ENCODE measurements around the gene WWOX. TPM values are rescaled to one million over a fixed set of nuclear protein-coding genes. Genes with fewer than 3 reads are reported as not detected.

The WWOX gene
- total and polyA plus RNA-seq, 4 experiments from 2014 or later = 10.4 to 23.1 (median 17.5) TPM

DNA sequence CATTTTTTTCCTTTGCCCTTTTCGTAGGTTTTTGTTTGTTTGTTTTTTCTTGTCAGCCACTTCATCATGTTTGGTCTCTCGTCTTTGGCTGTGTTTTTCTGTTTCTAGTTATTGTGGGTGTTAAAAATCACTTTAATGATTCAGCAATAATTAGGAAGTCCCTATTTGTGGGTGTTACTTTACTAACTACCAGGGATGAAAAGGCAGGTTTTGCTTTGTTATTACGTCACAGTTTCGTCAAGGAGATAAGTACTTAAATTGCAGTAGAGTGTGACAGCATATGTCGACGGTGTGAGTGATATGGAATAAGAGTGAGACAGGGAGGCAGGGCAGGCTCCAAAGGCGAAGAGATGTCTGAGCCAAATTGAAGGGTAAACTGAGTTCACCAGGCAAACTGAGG, 479.6 kb downstream of the WWOX start:
- no peak overlapping the region for H3K4me3 Mint-ChIP-seq
- H3K36me3 Mint-ChIP-seq = no peaks in the 10 kb centered on the region
- CTCF ChIA-PET (ENCODE audit: partially characterized antibody) = no interaction called here
- Histone ChIP-seq H3K4me1 (ENCODE audit: insufficient read depth, low read length) (no peaks in the 10 kb centered on the region), H3K27me3 (ENCODE audit: insufficient read depth, low read length) (no peaks in the 10 kb centered on the region), H3K36me3 (ENCODE audit: insufficient read depth, low read length) (no peaks in the 10 kb centered on the region), H3K9me3 (ENCODE audit: control insufficient read depth in 1 of 2, low read length in 2 of 2) (no peaks in the 10 kb centered on the region), H3K27ac (ENCODE audit: low read depth, low read length) (no peak overlapping the region), H3K4me3 (ENCODE audit: low read length in 2 of 2) (no peak overlapping the region)
- H3K27ac Mint-ChIP-seq = peak overlapping the region in 1 of 7 donors; percentile 78
- DNase-seq = no peak
- no peaks in the 10 kb centered on the region for H3K27me3 Mint-ChIP-seq
- intact Hi-C loops (cut with micrococcal nuclease) = no loop called here
- no peaks in the 10 kb centered on the region for H3K9me3 Mint-ChIP-seq
- POLR2A ChIA-PET (ENCODE audit: partially characterized antibody) = no interaction called here
- peaks cover 4 to 12% (median 7%) of the 10 kb centered on the region in 4 donors for H3K4me1 Mint-ChIP-seq

DNA sequence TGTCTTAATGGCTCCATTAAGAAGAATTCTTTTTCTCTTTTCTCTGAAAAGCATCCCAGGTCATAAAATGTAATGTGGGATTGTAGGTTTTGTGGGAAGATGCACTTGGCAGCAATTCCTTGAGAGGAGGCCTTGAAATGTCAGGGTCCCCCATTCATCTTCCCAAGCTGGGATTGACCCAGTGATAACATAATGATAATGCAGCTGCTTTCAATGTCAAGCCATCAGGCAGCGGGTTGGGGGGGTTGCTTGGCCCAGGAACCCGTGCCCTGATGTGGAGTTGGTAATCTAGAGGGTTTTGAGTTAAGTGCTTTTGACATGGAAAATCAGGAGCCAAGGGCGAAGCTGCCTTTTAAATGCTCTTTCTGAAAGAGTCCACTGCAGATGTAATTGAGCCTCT, 484.0 kb downstream of the WWOX start:
- Histone ChIP-seq H3K27me3 (ENCODE audit: insufficient read depth, low read length) (no peaks in the 10 kb centered on the region), H3K4me3 (ENCODE audit: low read length in 2 of 2) (no peak overlapping the region), H3K36me3 (ENCODE audit: insufficient read depth, low read length) (no peaks in the 10 kb centered on the region), H3K9me3 (ENCODE audit: control insufficient read depth in 1 of 2, low read length in 2 of 2) (no peaks in the 10 kb centered on the region), H3K27ac (ENCODE audit: low read depth, low read length) (no peak overlapping the region), H3K4me1 (ENCODE audit: insufficient read depth, low read length) (no peaks in the 10 kb centered on the region)
- POLR2A ChIA-PET (ENCODE audit: partially characterized antibody) = no interaction called here
- Mint-ChIP-seq H3K27me3 (no peaks in the 10 kb centered on the region), H3K9me3 (no peaks in the 10 kb centered on the region), H3K36me3 (peaks cover 0 to 7% of the 10 kb centered on the region in 2 donors), H3K27ac (no peak overlapping the region), H3K4me1 (no peaks in the 10 kb centered on the region), H3K4me3 (no peak overlapping the region)
- intact Hi-C loops (cut with micrococcal nuclease) = no loop called here
- no peak for DNase-seq
- CTCF ChIA-PET (ENCODE audit: partially characterized antibody) = no interaction called here

DNA sequence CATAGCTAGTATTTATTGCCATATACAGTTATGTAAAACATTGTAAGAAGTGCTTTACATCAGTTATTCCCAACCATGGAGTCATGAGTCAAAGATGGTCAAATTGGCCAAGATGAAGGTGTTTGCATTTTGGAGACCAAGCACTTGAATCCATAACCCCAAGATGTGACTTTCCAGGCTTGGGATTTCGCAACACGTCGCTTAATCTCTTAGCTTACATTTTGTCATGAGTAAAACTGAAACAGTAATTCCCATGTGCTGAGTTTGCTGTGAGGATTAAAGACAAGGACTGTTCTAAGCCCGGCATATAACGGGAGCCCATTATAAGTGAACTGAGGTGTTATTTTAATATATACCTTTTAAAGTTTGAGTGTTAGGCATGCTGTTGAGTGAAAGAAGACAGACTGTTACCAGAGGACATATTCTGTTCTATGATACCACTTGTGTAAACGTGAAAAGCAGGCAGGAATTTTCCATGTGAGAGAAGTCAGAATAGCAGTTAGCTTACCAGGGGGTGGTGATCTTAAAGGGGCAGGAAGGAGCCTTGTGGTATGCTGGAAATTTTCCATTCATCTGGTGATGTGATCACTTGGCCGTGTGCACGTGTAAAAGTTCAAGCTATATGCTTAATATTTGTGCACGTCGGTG, 484.9 kb downstream of the WWOX start:
- no peaks in the 10 kb centered on the region for H3K4me1 ChIP-seq (ENCODE audit: insufficient read depth, low read length)
- Mint-ChIP-seq H3K27me3 (no peaks in the 10 kb centered on the region), H3K4me3 (no peak overlapping the region), H3K36me3 (peaks cover 0 to 7% of the 10 kb centered on the region in 2 donors), H3K4me1 (no peaks in the 10 kb centered on the region), H3K9me3 (no peaks in the 10 kb centered on the region), H3K27ac (no peak overlapping the region)
- no peaks in the 10 kb centered on the region for H3K36me3 ChIP-seq (ENCODE audit: insufficient read depth, low read length)
- H3K9me3 ChIP-seq (ENCODE audit: control insufficient read depth in 1 of 2, low read length in 2 of 2) = no peaks in the 10 kb centered on the region
- no peak overlapping the region for H3K27ac ChIP-seq (ENCODE audit: low read depth, low read length)
- intact Hi-C loops (cut with micrococcal nuclease) = no loop called here
- ChIA-PET POLR2A (ENCODE audit: partially characterized antibody) (no interaction called here), CTCF (ENCODE audit: partially characterized antibody) (no interaction called here)
- H3K27me3 ChIP-seq (ENCODE audit: insufficient read depth, low read length) = no peaks in the 10 kb centered on the region
- no peak for DNase-seq
- H3K4me3 ChIP-seq (ENCODE audit: low read length in 2 of 2) = no peak overlapping the region

DNA sequence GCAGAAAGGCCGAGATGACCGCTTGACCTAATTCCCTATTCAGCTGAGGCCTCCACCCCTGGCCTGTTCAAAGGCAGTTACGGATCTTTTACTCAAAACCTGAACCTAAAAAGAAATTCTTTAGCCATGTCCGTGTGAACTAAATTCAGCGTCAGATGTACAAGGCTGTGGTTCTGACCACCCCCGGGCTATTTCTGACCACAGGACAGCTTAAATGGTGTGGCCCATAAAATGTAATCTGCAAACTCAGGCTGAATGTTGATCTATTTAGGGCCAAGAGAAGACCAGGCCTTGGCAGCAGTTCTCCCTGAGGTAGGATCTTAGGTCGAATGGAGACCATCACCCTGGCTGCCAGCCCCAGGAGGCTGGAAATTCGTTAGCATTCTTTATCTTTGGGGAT, 485.5 kb downstream of the WWOX start:
- Histone ChIP-seq H3K9me3 (ENCODE audit: control insufficient read depth in 1 of 2, low read length in 2 of 2) (no peaks in the 10 kb centered on the region), H3K4me3 (ENCODE audit: low read length in 2 of 2) (no peak overlapping the region), H3K27ac (ENCODE audit: low read depth, low read length) (no peak overlapping the region), H3K27me3 (ENCODE audit: insufficient read depth, low read length) (no peaks in the 10 kb centered on the region), H3K36me3 (ENCODE audit: insufficient read depth, low read length) (no peaks in the 10 kb centered on the region), H3K4me1 (ENCODE audit: insufficient read depth, low read length) (no peaks in the 10 kb centered on the region)
- Mint-ChIP-seq H3K27ac (no peak overlapping the region), H3K9me3 (no peaks in the 10 kb centered on the region), H3K36me3 (peaks cover 0 to 7% of the 10 kb centered on the region in 2 donors), H3K27me3 (no peaks in the 10 kb centered on the region), H3K4me1 (no peaks in the 10 kb centered on the region), H3K4me3 (no peak overlapping the region)
- ChIA-PET CTCF (ENCODE audit: partially characterized antibody) (no interaction called here), POLR2A (ENCODE audit: partially characterized antibody) (interaction anchor here (0.6 kb wide), 1 partner anchor 476 kb away, joined by 3 read pairs; no protein-coding TSS in a partner anchor)
- intact Hi-C loops (cut with micrococcal nuclease) = no loop called here
- DNase-seq = no peak

DNA sequence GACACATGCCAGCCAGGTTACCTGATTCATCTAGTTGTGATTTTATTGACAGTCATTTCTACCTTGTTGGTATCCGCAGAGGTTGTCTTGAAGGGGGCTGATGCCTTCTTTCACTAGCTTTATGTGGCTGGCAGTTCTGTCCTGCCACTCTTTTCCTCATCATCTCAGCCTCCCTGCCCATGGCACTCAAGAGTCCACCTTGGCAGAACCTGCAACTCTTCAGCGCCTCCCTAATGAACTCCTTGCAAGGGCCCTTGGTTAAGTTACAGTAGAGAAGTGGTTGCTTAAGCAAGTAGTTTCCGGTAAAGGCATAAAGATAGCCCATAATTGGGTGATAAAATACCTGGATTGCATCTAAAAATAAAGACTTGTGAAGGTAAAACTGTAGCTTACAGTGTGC, 489.9 kb downstream of the WWOX start:
- H3K27me3 Mint-ChIP-seq = no peaks in the 10 kb centered on the region
- CTCF ChIA-PET (ENCODE audit: partially characterized antibody) = no interaction called here

DNA sequence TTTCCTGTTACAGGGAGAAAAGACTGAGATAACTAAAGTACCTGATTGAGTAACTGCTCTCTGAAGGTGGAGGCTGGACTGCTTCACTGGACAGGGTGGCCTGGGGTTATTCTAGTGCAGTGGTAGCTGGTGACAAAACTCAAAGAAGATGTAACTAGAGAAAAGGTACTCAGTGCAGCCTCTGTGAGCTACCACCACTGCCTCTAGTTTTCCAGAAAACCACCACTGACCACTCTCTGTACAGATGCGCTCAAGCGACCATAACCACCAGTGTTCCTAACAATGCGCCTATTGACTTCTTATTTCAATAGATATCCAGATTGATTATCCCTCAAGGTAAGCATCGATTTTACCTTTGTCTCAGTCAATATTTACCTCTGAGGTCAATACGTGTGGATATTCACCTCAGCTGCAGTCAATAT, 492.2 kb downstream of the WWOX start:
- H3K4me3 ChIP-seq (ENCODE audit: low read length in 2 of 2) = no peak overlapping the region
- ChIA-PET CTCF (ENCODE audit: partially characterized antibody) (no interaction called here), POLR2A (ENCODE audit: partially characterized antibody) (no interaction called here)
- DNase-seq = no peak
- no peaks in the 10 kb centered on the region for H3K9me3 ChIP-seq (ENCODE audit: control insufficient read depth in 1 of 2, low read length in 2 of 2)
- Mint-ChIP-seq H3K4me1 (no peaks in the 10 kb centered on the region), H3K4me3 (no peak overlapping the region), H3K9me3 (peaks cover 0 to 1% (median 0%) of the 10 kb centered on the region in 8 donors), H3K27me3 (no peaks in the 10 kb centered on the region), H3K27ac (no peak overlapping the region), H3K36me3 (peaks cover 0 to 5% of the 10 kb centered on the region in 2 donors)
- no peaks in the 10 kb centered on the region for H3K36me3 ChIP-seq (ENCODE audit: insufficient read depth, low read length)
- intact Hi-C loops (cut with micrococcal nuclease) = no loop called here
- no peak overlapping the region for H3K27ac ChIP-seq (ENCODE audit: low read depth, low read length)
- no peaks in the 10 kb centered on the region for H3K27me3 ChIP-seq (ENCODE audit: insufficient read depth, low read length)
- H3K4me1 ChIP-seq (ENCODE audit: insufficient read depth, low read length) = no peaks in the 10 kb centered on the region

More for the DNA sequence above, 489.9 kb downstream of the WWOX start:
- no peak overlapping the region for H3K27ac ChIP-seq (ENCODE audit: low read depth, low read length)
- H3K36me3 ChIP-seq (ENCODE audit: insufficient read depth, low read length) = no peaks in the 10 kb centered on the region
- POLR2A ChIA-PET (ENCODE audit: partially characterized antibody) = no interaction called here
- no peaks in the 10 kb centered on the region for H3K27me3 ChIP-seq (ENCODE audit: insufficient read depth, low read length)
- Mint-ChIP-seq H3K27ac (peak overlapping the region in 1 of 7 donors; percentile 38), H3K4me3 (no peak overlapping the region), H3K36me3 (peaks cover 0 to 10% of the 10 kb centered on the region in 2 donors), H3K4me1 (no peaks in the 10 kb centered on the region), H3K9me3 (peaks cover 0 to 1% (median 0%) of the 10 kb centered on the region in 8 donors)
- no peak for DNase-seq
- H3K9me3 ChIP-seq (ENCODE audit: control insufficient read depth in 1 of 2, low read length in 2 of 2) = no peaks in the 10 kb centered on the region
- H3K4me3 ChIP-seq (ENCODE audit: low read length in 2 of 2) = no peak overlapping the region
- intact Hi-C loops (cut with micrococcal nuclease) = no loop called here
- H3K4me1 ChIP-seq (ENCODE audit: insufficient read depth, low read length) = no peaks in the 10 kb centered on the region

DNA sequence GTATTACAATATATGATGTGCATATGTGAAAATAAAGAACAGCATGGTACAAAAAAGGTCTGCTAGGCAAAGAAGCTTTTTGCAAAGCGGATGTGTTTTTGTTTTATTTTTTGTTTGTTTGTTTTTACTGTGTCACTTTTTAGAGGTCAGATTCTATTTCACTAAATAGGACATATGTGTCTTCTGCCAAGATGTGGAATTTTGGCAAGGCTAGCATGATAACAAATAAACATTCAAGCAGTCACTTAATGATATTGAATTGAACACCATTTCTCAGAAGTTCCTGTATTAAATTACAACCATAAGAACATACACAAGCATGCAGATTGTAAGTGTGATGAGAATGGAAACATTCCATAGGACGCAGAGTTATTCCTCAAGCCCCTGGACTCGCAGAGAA, 492.7 kb downstream of the WWOX start:
- no peak overlapping the region for H3K27ac Mint-ChIP-seq
- H3K4me3 Mint-ChIP-seq = no peak overlapping the region
- ChIA-PET CTCF (ENCODE audit: partially characterized antibody) (no interaction called here), POLR2A (ENCODE audit: partially characterized antibody) (no interaction called here)
- H3K4me1 Mint-ChIP-seq = no peaks in the 10 kb centered on the region
- peaks cover 0 to 3% of the 10 kb centered on the region in 2 donors for H3K36me3 Mint-ChIP-seq
- H3K27ac ChIP-seq (ENCODE audit: low read depth, low read length) = no peak overlapping the region
- H3K9me3 ChIP-seq (ENCODE audit: control insufficient read depth in 1 of 2, low read length in 2 of 2) = no peaks in the 10 kb centered on the region
- H3K4me1 ChIP-seq (ENCODE audit: insufficient read depth, low read length) = no peaks in the 10 kb centered on the region
- H3K36me3 ChIP-seq (ENCODE audit: insufficient read depth, low read length) = no peaks in the 10 kb centered on the region
- H3K4me3 ChIP-seq (ENCODE audit: low read length in 2 of 2) = no peak overlapping the region
- peaks cover 0 to 1% (median 0%) of the 10 kb centered on the region in 8 donors for H3K9me3 Mint-ChIP-seq
- no peak for DNase-seq
- intact Hi-C loops (cut with micrococcal nuclease) = no loop called here
- no peaks in the 10 kb centered on the region for H3K27me3 ChIP-seq (ENCODE audit: insufficient read depth, low read length)
- no peaks in the 10 kb centered on the region for H3K27me3 Mint-ChIP-seq

DNA sequence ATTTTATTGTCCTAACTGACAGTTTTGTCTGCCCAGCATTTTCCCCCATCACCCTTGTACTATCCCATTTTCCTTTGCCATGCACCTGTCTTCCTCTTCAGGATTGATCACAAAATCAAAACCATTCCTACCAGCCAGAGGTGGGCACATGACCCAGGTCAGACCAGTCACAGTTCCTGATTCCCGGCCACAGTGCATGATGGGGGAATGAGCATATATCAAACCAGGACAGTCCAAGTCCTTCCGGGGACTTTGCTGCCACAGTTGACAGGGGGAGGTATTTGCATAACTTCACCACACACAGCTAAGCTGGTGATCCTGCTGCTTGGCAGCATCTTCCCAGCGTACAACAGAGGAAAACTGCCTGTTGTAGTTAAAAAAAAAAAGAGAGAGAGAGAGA, 493.9 kb downstream of the WWOX start:
- Mint-ChIP-seq H3K27ac (no peak overlapping the region), H3K4me3 (no peak overlapping the region), H3K36me3 (peaks cover 0 to 3% of the 10 kb centered on the region in 2 donors), H3K27me3 (no peaks in the 10 kb centered on the region), H3K4me1 (no peaks in the 10 kb centered on the region), H3K9me3 (peaks cover 0 to 1% (median 0%) of the 10 kb centered on the region in 8 donors)
- intact Hi-C loops (cut with micrococcal nuclease) = no loop called here
- Histone ChIP-seq H3K27ac (ENCODE audit: low read depth, low read length) (no peak overlapping the region), H3K4me3 (ENCODE audit: low read length in 2 of 2) (no peak overlapping the region), H3K27me3 (ENCODE audit: insufficient read depth, low read length) (no peaks in the 10 kb centered on the region), H3K9me3 (ENCODE audit: control insufficient read depth in 1 of 2, low read length in 2 of 2) (no peaks in the 10 kb centered on the region), H3K36me3 (ENCODE audit: insufficient read depth, low read length) (no peaks in the 10 kb centered on the region), H3K4me1 (ENCODE audit: insufficient read depth, low read length) (no peaks in the 10 kb centered on the region)
- DNase-seq = no peak
- CTCF ChIA-PET (ENCODE audit: partially characterized antibody) = no interaction called here
- POLR2A ChIA-PET (ENCODE audit: partially characterized antibody) = no interaction called here
